ENCODE measurements around the gene ERC2.

The ERC2 gene

DNA sequence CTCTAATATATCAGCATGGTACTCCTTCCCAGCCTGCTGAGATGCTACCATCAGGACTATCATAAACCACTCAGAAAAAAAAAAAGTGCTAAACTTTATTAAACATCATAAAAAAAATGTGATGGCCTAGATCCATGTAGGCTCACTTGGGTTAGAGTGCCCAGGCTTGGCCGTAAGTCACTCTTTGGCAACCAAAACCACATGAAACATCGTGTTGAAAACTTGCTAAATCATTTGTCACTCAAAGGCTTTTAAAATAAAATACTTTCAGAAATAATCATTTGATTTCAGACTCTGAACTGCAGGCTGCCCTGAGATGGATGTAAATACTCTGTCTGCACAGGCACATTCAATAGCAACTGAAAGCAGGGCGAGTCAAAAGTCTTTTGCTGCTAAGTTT lies 902.7 kb downstream of the ERC2 start:
- DNase-seq (ENCODE audit: insufficient read length, low spot score) = no peak
- TF ChIP-seq PAX5 (IDR thresholded peaks at IDR 0.05; ENCODE audit: insufficient read depth, low read length, severe bottlenecking) (no peak), SPI1 (IDR thresholded peaks at IDR 0.05; ENCODE audit: low read depth, low read length) (no peak), POU2F2 (IDR thresholded peaks at IDR 0.05; ENCODE audit: low read depth, low read length) (no peak), TAF1 (IDR thresholded peaks at IDR 0.05; ENCODE audit: low read depth, low read length) (no peak), POLR2A (IDR thresholded peaks at IDR 0.05; ENCODE audit: low read depth, low read length) (no peak), POLR2AphosphoS5 (IDR thresholded peaks at IDR 0.05; ENCODE audit: low read depth, low read length) (no peak)
- FAIRE-seq = no peak

DNA sequence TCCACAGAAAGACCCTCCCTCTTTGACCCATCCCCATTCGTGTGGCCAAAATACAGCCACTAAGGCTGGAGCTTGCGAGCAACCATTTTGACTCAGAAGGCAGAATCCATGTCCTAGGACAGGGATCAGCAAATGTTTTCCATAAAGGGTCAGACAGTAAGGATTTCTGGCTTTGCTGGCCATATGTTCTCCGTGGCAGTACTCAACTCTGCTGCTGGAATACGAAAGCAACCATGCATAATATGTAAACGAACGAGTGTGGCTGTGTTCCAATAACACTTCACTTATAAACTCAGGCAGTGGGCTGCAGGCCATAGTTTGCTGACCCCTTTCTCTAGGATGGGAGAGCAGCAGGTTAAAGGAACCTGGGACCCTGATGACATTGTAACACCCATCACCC lies 903.5 kb downstream of the ERC2 start:
- TF ChIP-seq POLR2A (IDR thresholded peaks at IDR 0.05; ENCODE audit: low read depth, low read length) (no peak), SPI1 (IDR thresholded peaks at IDR 0.05; ENCODE audit: low read depth, low read length) (no peak), POLR2AphosphoS5 (IDR thresholded peaks at IDR 0.05; ENCODE audit: low read depth, low read length) (no peak), POU2F2 (IDR thresholded peaks at IDR 0.05; ENCODE audit: low read depth, low read length) (no peak), PAX5 (IDR thresholded peaks at IDR 0.05; ENCODE audit: insufficient read depth, low read length, severe bottlenecking) (no peak), TAF1 (IDR thresholded peaks at IDR 0.05; ENCODE audit: low read depth, low read length) (no peak)
- no peak for FAIRE-seq
- DNase-seq (ENCODE audit: insufficient read length, low spot score) = no peak

DNA sequence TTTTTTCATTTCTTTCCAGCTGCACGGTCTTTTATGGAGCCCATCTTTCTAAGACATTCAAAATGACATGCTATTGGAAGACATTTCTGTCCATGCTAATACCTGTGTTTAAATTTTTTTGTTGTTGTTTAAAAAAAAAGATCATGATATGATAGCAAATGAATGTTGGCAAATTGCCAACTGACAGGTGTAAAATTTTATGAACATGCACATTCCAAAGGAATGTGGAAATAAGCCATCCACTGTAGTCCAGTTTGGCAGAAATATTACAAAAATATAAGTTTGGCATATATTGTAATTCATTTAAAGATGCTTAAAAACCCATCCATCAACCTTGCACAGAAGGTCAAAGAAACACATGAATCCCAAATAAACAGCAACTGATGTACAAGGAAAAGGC lies 905.6 kb downstream of the ERC2 start:
- TF ChIP-seq POLR2AphosphoS5 (IDR thresholded peaks at IDR 0.05; ENCODE audit: low read depth, low read length) (no peak), TAF1 (IDR thresholded peaks at IDR 0.05; ENCODE audit: low read depth, low read length) (no peak)
- FAIRE-seq (no peak), DNase-seq (ENCODE audit: insufficient read length, low spot score) (no peak)

DNA sequence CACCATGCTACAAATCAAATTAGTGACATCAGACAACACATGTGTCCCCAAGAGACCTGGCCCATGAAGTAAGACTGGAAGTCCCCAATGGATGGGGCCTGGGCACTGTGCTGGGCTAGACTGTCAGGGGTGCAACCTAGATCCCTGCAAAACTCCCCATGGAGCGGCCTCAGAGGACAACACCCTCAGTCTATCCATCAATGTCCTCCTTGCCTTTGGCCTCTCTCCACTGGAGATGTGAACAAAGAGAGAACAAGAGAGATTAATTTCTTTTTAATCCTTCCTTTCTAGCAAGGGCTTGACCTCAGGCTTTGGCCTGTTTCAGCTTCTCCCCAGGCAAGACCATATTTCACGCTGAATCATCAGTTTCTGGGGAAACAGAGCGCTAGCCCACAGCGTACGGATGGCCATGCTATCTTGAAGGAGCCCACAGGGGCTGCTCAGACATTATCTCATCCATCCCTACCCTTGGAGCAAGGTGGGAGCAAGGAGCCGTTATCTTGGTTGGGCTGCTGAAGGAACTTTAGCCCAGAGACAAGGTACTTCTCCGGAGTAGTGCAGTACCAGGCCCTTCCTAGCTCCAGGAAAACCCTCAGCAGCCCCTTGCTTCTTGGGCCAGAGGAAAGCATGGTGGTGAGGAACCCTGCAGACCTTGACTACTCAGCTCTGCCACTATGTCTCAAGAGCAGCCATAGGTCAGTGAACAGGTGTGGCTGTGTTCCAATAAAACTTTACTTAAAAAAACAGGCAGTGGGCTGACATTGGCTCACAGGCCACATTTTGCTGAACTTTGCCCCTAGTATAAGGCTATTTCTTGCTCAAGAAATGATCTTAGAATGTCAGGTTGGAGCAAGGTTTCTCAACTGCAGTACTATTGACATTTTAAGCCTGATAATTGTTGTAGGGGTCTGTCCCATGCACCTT lies 908.5 kb downstream of the ERC2 start:
- DNase-seq (ENCODE audit: insufficient read length, low spot score) (no peak), FAIRE-seq (no peak)
- TF ChIP-seq POLR2A (IDR thresholded peaks at IDR 0.05; ENCODE audit: low read depth, low read length) (no peak), POU2F2 (IDR thresholded peaks at IDR 0.05; ENCODE audit: low read depth, low read length) (no peak), POLR2AphosphoS5 (IDR thresholded peaks at IDR 0.05; ENCODE audit: low read depth, low read length) (no peak), TAF1 (IDR thresholded peaks at IDR 0.05; ENCODE audit: low read depth, low read length) (no peak), PAX5 (IDR thresholded peaks at IDR 0.05; ENCODE audit: insufficient read depth, low read length, severe bottlenecking) (no peak), SPI1 (IDR thresholded peaks at IDR 0.05; ENCODE audit: low read depth, low read length) (no peak)

DNA sequence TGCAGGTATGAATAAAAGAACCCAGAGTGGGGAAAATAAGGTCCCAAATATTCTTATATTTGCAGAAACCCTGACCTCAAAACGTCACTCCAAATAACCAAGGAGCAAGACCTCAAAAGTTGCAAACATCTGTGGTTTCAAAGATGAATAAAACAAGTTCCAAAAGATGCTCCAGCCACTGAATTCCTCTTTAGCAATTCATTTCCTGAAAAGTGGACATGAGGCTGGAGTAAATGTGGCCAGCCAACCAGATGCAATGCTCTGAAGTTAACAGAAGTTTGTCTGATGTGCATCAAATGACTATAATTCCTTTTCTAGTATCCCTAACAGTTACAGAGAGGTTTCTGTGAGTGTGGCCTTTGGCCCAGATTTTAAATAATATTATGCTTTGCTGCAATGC lies 910.0 kb downstream of the ERC2 start:
- no peak for TF ChIP-seq SPI1 (IDR thresholded peaks at IDR 0.05; ENCODE audit: low read depth, low read length)
- TF ChIP-seq TAF1 (IDR thresholded peaks at IDR 0.05; ENCODE audit: low read depth, low read length) = no peak
- no peak for TF ChIP-seq POU2F2 (IDR thresholded peaks at IDR 0.05; ENCODE audit: low read depth, low read length)
- no peak for TF ChIP-seq POLR2A (IDR thresholded peaks at IDR 0.05; ENCODE audit: low read depth, low read length)
- no peak for TF ChIP-seq POLR2AphosphoS5 (IDR thresholded peaks at IDR 0.05; ENCODE audit: low read depth, low read length)
- no peak for TF ChIP-seq PAX5 (IDR thresholded peaks at IDR 0.05; ENCODE audit: insufficient read depth, low read length, severe bottlenecking)
- FAIRE-seq = no peak
- DNase-seq (ENCODE audit: insufficient read length, low spot score) = no peak

DNA sequence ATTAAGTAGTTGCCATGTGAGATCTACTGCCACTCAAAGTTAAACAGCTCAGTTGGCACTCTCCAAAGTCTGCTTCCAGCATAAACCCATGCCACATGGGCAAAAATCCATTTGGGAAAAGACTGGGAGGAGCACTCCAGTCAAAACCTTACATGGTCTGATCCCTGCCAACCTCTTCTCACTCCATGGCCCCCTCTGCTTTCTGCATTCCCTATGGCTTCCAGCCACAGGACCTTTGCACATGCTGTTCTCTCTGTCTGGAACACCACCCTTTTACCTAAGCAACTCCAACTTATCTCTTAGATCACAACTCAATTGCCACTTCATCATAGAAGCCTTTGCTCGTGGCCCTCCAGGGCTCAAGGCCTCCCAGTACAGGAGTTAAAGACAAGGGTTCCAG lies 910.7 kb downstream of the ERC2 start:
- no peak for TF ChIP-seq POLR2A (IDR thresholded peaks at IDR 0.05; ENCODE audit: low read depth, low read length)
- TF ChIP-seq POU2F2 (IDR thresholded peaks at IDR 0.05; ENCODE audit: low read depth, low read length) = no peak
- TF ChIP-seq PAX5 (IDR thresholded peaks at IDR 0.05; ENCODE audit: insufficient read depth, low read length, severe bottlenecking) = no peak
- TF ChIP-seq TAF1 (IDR thresholded peaks at IDR 0.05; ENCODE audit: low read depth, low read length) = no peak
- no peak for TF ChIP-seq POLR2AphosphoS5 (IDR thresholded peaks at IDR 0.05; ENCODE audit: low read depth, low read length)
- TF ChIP-seq SPI1 (IDR thresholded peaks at IDR 0.05; ENCODE audit: low read depth, low read length) = no peak
- no peak for DNase-seq (ENCODE audit: insufficient read length, low spot score)
- FAIRE-seq = no peak

DNA sequence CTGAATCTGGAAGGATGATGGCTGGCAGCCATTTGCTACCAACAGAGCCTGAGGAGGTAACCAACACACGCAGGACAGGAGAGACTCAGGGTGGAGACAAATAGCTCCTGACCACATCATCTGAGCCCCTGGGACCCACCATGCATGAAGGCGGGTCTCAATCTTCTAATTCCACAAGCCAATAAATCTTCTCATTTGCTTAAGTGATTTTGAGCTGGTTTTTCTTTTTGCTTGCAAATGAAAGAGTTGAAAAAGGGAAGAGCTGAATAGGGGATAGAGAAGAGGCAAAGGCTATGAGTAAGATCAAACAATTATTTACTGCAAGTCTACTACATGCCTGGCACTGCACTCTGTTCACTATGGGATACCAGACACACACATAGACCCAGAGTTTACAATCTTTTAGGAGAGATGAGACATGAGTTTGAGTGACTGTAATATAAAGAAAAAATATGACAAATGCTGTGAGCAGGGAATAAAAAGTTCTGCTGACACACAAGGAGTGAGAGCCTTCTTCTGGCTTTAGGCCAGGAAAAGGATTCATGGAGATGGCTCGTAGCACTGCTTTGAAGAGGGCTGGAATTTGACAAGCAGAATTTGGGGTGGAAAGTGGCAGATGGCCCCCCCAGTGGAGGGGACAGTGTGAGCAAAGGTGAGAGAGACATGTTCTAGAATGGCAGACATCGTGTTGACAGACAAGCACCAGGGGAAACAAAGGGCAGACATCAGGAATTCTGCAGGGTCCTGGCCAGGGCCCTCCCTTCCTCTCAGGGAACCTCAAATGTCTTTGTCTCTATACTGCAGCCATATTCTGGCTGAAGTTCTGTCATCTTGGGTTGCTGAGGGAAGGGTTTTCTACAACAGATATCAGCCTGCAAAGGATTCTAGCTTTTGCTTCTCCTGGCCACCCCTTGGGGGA lies 911.4 kb downstream of the ERC2 start:
- TF ChIP-seq POU2F2 (IDR thresholded peaks at IDR 0.05; ENCODE audit: low read depth, low read length) = no peak
- no peak for TF ChIP-seq PAX5 (IDR thresholded peaks at IDR 0.05; ENCODE audit: insufficient read depth, low read length, severe bottlenecking)
- no peak for TF ChIP-seq SPI1 (IDR thresholded peaks at IDR 0.05; ENCODE audit: low read depth, low read length)
- TF ChIP-seq POLR2AphosphoS5 (IDR thresholded peaks at IDR 0.05; ENCODE audit: low read depth, low read length) = no peak
- TF ChIP-seq POLR2A (IDR thresholded peaks at IDR 0.05; ENCODE audit: low read depth, low read length) = no peak
- TF ChIP-seq TAF1 (IDR thresholded peaks at IDR 0.05; ENCODE audit: low read depth, low read length) = no peak
- no peak for FAIRE-seq
- no peak for DNase-seq (ENCODE audit: insufficient read length, low spot score)

DNA sequence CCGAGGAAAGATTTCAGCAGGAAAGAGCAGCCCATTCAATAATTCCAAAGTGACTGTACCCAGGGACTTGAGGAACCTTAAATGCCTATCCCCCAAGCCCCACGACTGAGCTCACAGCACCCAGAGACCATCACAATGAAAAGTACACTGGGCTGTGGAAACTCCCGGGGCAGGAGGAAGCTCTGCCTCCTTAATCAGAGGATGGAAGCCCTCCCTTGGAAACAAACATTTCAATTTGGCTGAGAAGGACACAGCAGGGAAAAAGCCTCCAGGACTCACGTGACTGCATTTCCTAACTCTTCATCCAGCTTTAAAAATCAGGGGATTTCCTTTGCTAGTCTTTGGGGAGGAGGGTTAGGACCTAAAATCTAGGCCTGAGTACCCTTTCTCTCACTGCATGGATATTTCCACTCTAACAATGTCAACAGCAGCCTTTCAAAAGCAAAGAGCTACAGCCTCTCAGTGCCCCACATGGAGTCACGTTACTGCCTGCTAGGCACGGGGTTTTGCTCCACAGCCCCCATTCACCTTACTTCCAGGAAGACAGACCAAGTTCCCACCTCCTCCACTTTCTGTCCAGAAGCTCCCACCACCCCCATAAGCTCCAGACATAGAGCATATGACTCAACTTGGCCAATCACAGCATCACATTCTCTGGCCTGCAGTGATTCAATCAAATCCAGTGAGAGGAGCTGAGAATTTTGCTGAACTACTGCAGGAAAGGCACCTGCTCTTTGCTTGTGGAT lies 912.2 kb downstream of the ERC2 start:
- no peak for TF ChIP-seq TAF1 (IDR thresholded peaks at IDR 0.05; ENCODE audit: low read depth, low read length)
- no peak for TF ChIP-seq POU2F2 (IDR thresholded peaks at IDR 0.05; ENCODE audit: low read depth, low read length)
- no peak for TF ChIP-seq POLR2A (IDR thresholded peaks at IDR 0.05; ENCODE audit: low read depth, low read length)
- TF ChIP-seq SPI1 (IDR thresholded peaks at IDR 0.05; ENCODE audit: low read depth, low read length) = no peak
- TF ChIP-seq PAX5 (IDR thresholded peaks at IDR 0.05; ENCODE audit: insufficient read depth, low read length, severe bottlenecking) = no peak
- no peak for TF ChIP-seq POLR2AphosphoS5 (IDR thresholded peaks at IDR 0.05; ENCODE audit: low read depth, low read length)
- DNase-seq (ENCODE audit: insufficient read length, low spot score) = no peak
- FAIRE-seq = no peak
